ENCODE data around the gene RBM24. TPM values are rescaled to one million over a fixed set of nuclear protein-coding genes. Genes with fewer than 3 reads are reported as not detected.

RBM24 gene
- total and polyA plus RNA-seq, 4 donors = 0.21 to 0.42 (median 0.28) TPM

GRCh38 chr6:17343215-17343614 lies 62.1 kb downstream of the RBM24 start:
- Histone ChIP-seq H3K4me1 (ENCODE audit: control insufficient read depth in 4 of 4, insufficient read depth in 4 of 4, low read length in 3 of 4) (no peaks in the 10 kb centered on the region), H3K27me3 (ENCODE audit: control insufficient read depth in 4 of 4, insufficient read depth in 4 of 4, low read length in 3 of 4) (no peaks in the 10 kb centered on the region), H3K36me3 (ENCODE audit: control insufficient read depth in 4 of 4, insufficient read depth in 3 of 4, low read depth in 1 of 4, low read length in 3 of 4) (no peaks in the 10 kb centered on the region), H3K9me3 (ENCODE audit: control insufficient read depth in 4 of 4, low read length in 3 of 4) (peaks cover 0 to 4% (median under 1%) of the 10 kb centered on the region in 4 donors), H3K27ac (ENCODE audit: low read depth in 1 of 2, low read length in 2 of 2) (no peak overlapping the region), H3K4me3 (ENCODE audit: low read depth in 1 of 3, low read length in 3 of 3) (no peak overlapping the region), H3K9ac (ENCODE audit: low read depth in 1 of 2, low read length in 2 of 2) (no peak overlapping the region)
- TF ChIP-seq JUND (IDR thresholded peaks at IDR 0.05) = no peak
- TF ChIP-seq, protein P1, sequence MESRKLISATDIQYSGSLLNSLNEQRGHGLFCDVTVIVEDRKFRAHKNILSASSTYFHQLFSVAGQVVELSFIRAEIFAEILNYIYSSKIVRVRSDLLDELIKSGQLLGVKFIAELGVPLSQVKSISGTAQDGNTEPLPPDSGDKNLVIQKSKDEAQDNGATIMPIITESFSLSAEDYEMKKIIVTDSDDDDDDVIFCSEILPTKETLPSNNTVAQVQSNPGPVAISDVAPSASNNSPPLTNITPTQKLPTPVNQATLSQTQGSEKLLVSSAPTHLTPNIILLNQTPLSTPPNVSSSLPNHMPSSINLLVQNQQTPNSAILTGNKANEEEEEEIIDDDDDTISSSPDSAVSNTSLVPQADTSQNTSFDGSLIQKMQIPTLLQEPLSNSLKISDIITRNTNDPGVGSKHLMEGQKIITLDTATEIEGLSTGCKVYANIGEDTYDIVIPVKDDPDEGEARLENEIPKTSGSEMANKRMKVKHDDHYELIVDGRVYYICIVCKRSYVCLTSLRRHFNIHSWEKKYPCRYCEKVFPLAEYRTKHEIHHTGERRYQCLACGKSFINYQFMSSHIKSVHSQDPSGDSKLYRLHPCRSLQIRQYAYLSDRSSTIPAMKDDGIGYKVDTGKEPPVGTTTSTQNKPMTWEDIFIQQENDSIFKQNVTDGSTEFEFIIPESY (IDR thresholded peaks at IDR 0.05) = no peak
- TF ChIP-seq FOXA1 (IDR thresholded peaks at IDR 0.05) = no peak
- TF ChIP-seq ATF3 (IDR thresholded peaks at IDR 0.05) = no peak
- no peak for TF ChIP-seq EGR1 (IDR thresholded peaks at IDR 0.05; ENCODE audit: low read depth in 2 of 2)
- TF ChIP-seq FOXA2 (IDR thresholded peaks at IDR 0.05) = no peak
- TF ChIP-seq HNF4A (conservative IDR thresholded peaks at IDR 0.05) = no peak
- TF ChIP-seq REST (IDR thresholded peaks at IDR 0.05) = no peak
- no peak for TF ChIP-seq GABPA (IDR thresholded peaks at IDR 0.05 in 1 of 2, conservative IDR thresholded peaks at IDR 0.05 in 1 of 2)
- TF ChIP-seq CTCF (IDR thresholded peaks at IDR 0.05; ENCODE audit: low read depth, low read length, missing input control) = no peak
- TF ChIP-seq RAD21 (IDR thresholded peaks at IDR 0.05) = no peak
- TF ChIP-seq NR2F2 (IDR thresholded peaks at IDR 0.05) = no peak
- TF ChIP-seq TAF1 (conservative IDR thresholded peaks at IDR 0.05) = no peak
- no peak for TF ChIP-seq SP1 (IDR thresholded peaks at IDR 0.05)
- no peak for TF ChIP-seq YY1 (IDR thresholded peaks at IDR 0.05)
- TF ChIP-seq HNF4G (IDR thresholded peaks at IDR 0.05) = no peak
- TF ChIP-seq RXRA (IDR thresholded peaks at IDR 0.05) = no peak
- DNase-seq (ENCODE audit: low spot score) = no peak
- 73% methylated on average over 2 of the region's 2 CpGs for WGBS

Other genes with a start within 250 kb of the RBM24 start
- gene STMND1, start 179.3 kb upstream of the RBM24 start, total RNA-seq = not detected
- under 1 TPM in 1 of 2 donors, not detected in 1; 0.05 TPM for gene STMND1, start 179.3 kb upstream of the RBM24 start, polyA plus RNA-seq
- gene CAP2, start 112.2 kb downstream of the RBM24 start, total RNA-seq = 1 to 10 TPM; 1.2 to 2.5 TPM
- 1 to 10 TPM; 2.5 to 6.4 TPM for gene CAP2, start 112.2 kb downstream of the RBM24 start, polyA plus RNA-seq